ENCODE data around the gene SAMM50. TPM values are rescaled to one million over a fixed set of nuclear protein-coding genes. Genes with fewer than 3 reads are reported as not detected.
"Not testable (repeated sequence)": the region's sequence is repeated elsewhere in the genome, so short reads cannot be mapped to it uniquely, and the experiment has no call there.

SAMM50 gene
- total and polyA plus RNA-seq, 10 donors, result 17.8 to 35.5 (median 28.0) TPM

GRCh38 chr22:44012591-44012990, 57.3 kb downstream of the SAMM50 start:
- no peak for DNase-seq
- H3K4me1 ChIP-seq, result peaks cover 0 to 11% (median 0%) of the 10 kb centered on the region in 6 donors
- WGBS, 5 donors, result 88 to 95% (median 89%) methylated on average over 7 of the region's 7 CpGs
- peak overlapping the region in 2 of 8 donors; percentile 33 to 58 for H3K27ac ChIP-seq
- H3K4me3 ChIP-seq, result no peak overlapping the region
- intact Hi-C loops (cut with DNase I; ENCODE audit: low total_unique reads), result no loop called here
- TF ChIP-seq CTCF (IDR thresholded peaks at IDR 0.05 in 8 of 11, conservative IDR thresholded peaks at IDR 0.05 in 3 of 11) (no peak), POLR2AphosphoS5 (IDR thresholded peaks at IDR 0.05) (no peak), POLR2A (IDR thresholded peaks at IDR 0.05) (no peak)
- no peaks in the 10 kb centered on the region for H3K9me3 ChIP-seq
- no peaks in the 10 kb centered on the region for H3K36me3 ChIP-seq
- no peaks in the 10 kb centered on the region for H3K27me3 ChIP-seq (replicated peaks in 1 of 7)

GRCh38 chr22:44014241-44014640, 59.0 kb downstream of the SAMM50 start:
- Histone ChIP-seq H3K36me3 (no peaks in the 10 kb centered on the region), H3K4me3 (no peak overlapping the region), H3K4me1 (peaks cover 0 to 11% (median 0%) of the 10 kb centered on the region in 6 donors), H3K27me3 (replicated peaks in 1 of 7) (no peaks in the 10 kb centered on the region), H3K9me3 (no peaks in the 10 kb centered on the region), H3K27ac (no peak overlapping the region)
- intact Hi-C loops (cut with DNase I; ENCODE audit: low total_unique reads), result no loop called here
- no peak for DNase-seq
- WGBS, 5 donors, result 72 to 92% (median 83%) methylated on average over 2 of the region's 2 CpGs
- TF ChIP-seq POLR2A (IDR thresholded peaks at IDR 0.05) (no peak), CTCF (IDR thresholded peaks at IDR 0.05 in 8 of 11, conservative IDR thresholded peaks at IDR 0.05 in 3 of 11) (no peak), POLR2AphosphoS5 (IDR thresholded peaks at IDR 0.05) (no peak)

GRCh38 chr22:44016586-44016985, 61.3 kb downstream of the SAMM50 start:
- H3K27ac ChIP-seq; H3K36me3 ChIP-seq; H3K4me3 ChIP-seq; intact Hi-C loops (cut with DNase I; ENCODE audit: low total_unique reads); H3K27me3 ChIP-seq (replicated peaks in 1 of 7); H3K9me3 ChIP-seq; DNase-seq: not testable (repeated sequence)
- H3K4me1 ChIP-seq, result peaks cover 0 to 11% (median 0%) of the 10 kb centered on the region in 6 donors
- 56 to 67% (median 66%) methylated on average over 3 of the region's 3 CpGs for WGBS, 5 donors

- intact Hi-C loops (cut with DNase I; ENCODE audit: low total_unique reads), result no loop called here
- Histone ChIP-seq H3K27ac (no peak overlapping the region), H3K4me1 (peaks cover 0 to 29% (median 14%) of the 10 kb centered on the region in 6 donors), H3K27me3 (replicated peaks in 1 of 7) (no peaks in the 10 kb centered on the region), H3K36me3 (no peaks in the 10 kb centered on the region), H3K9me3 (no peaks in the 10 kb centered on the region), H3K4me3 (no peak overlapping the region)
- WGBS, 5 donors, result 95 to 98% (median 95%) methylated on average over 9 of the region's 9 CpGs
- TF ChIP-seq CTCF (IDR thresholded peaks at IDR 0.05 in 8 of 11, conservative IDR thresholded peaks at IDR 0.05 in 3 of 11) (no peak), POLR2A (IDR thresholded peaks at IDR 0.05) (no peak), POLR2AphosphoS5 (IDR thresholded peaks at IDR 0.05) (no peak)
- no peak for DNase-seq
These were observed 63.4 kb downstream of the SAMM50 start for GRCh38 chr22:44018594-44018993.

GRCh38 chr22:44019416-44019815, 64.2 kb downstream of the SAMM50 start:
- Histone ChIP-seq H3K4me1 (peaks cover 0 to 32% (median 17%) of the 10 kb centered on the region in 6 donors), H3K27ac (no peak overlapping the region), H3K4me3 (no peak overlapping the region), H3K36me3 (no peaks in the 10 kb centered on the region), H3K9me3 (no peaks in the 10 kb centered on the region), H3K27me3 (replicated peaks in 1 of 7) (peaks cover 0 to 2% (median 0%) of the 10 kb centered on the region in 7 donors)
- no peak for DNase-seq
- TF ChIP-seq POLR2A (IDR thresholded peaks at IDR 0.05), result no peak
- TF ChIP-seq POLR2AphosphoS5 (IDR thresholded peaks at IDR 0.05), result no peak
- no peak for TF ChIP-seq CTCF (IDR thresholded peaks at IDR 0.05 in 8 of 11, conservative IDR thresholded peaks at IDR 0.05 in 3 of 11)
- intact Hi-C loops (cut with DNase I; ENCODE audit: low total_unique reads), result no loop called here
- WGBS, 5 donors, result 87 to 92% (median 90%) methylated on average over 10 of the region's 10 CpGs
